Kidney glomerular epithelial cell (primary cell): ENCODE results near the gene TNNI2.

Experiments
- DNase-seq: peaks from one replicate; lab custom pipeline; 2025; lab: John Stamatoyannopoulos, UW

TNNI2 gene

GRCh38 chr11:1847006-1847735, 8.4 kb downstream of the TNNI2 start:
- no peak for DNase-seq

- DNase-seq, result no peak
Observed at GRCh38 chr11:1847926-1848639, 9.3 kb downstream of the TNNI2 start.

GRCh38 chr11:1848640-1849430, 10.1 kb downstream of the TNNI2 start:
- no peak for DNase-seq

- DNase-seq, result no peak
Observed at GRCh38 chr11:1851468-1852180, 12.8 kb downstream of the TNNI2 start.

GRCh38 chr11:1852271-1852876, 13.6 kb downstream of the TNNI2 start:
- no peak for DNase-seq

GRCh38 chr11:1852877-1853276, 14.1 kb downstream of the TNNI2 start, which contains the start of gene LSP1:
TSS of gene LSP1 (plus strand) at chr11:1853084. CDS start at chr11:1853145, 61 bp downstream.
- no peak for DNase-seq

GRCh38 chr11:1853376-1854131, 14.8 kb downstream of the TNNI2 start:
- no peak for DNase-seq

- DNase-seq, result no peak
Observed at GRCh38 chr11:1854132-1854948, 15.6 kb downstream of the TNNI2 start.

- DNase-seq, result no peak
Observed at GRCh38 chr11:1854949-1855885, 16.4 kb downstream of the TNNI2 start.

- DNase-seq, result no peak
Observed at GRCh38 chr11:1855886-1856265, 17.1 kb downstream of the TNNI2 start.

- DNase-seq, result no peak
Observed at GRCh38 chr11:1856306-1857005, 17.7 kb downstream of the TNNI2 start.

GRCh38 chr11:1857064-1857463, 18.3 kb downstream of the TNNI2 start:
- DNase-seq, result no peak

GRCh38 chr11:1858154-1858553, 19.4 kb downstream of the TNNI2 start:
- DNase-seq, result no peak

GRCh38 chr11:1858576-1858975, 19.8 kb downstream of the TNNI2 start:
- DNase-seq, result no peak

- no peak for DNase-seq
Observed at GRCh38 chr11:1859004-1859403, 20.2 kb downstream of the TNNI2 start.

GRCh38 chr11:1860108-1860507, 21.3 kb downstream of the TNNI2 start:
- DNase-seq, result no peak

GRCh38 chr11:1861435-1862411, 22.9 kb downstream of the TNNI2 start:
- DNase-seq, result no peak
